T-helper 2 cell treated with Interferon-gamma antibody and Interleukin-4, amounts not matched to agents 5 μg/mL and 100 μg/mL, for 36 hours (primary cell): Measurements from ENCODE around the gene ATXN1.

Source experiments
- DNase-seq: peaks from one replicate; pipeline ENCODE4 v3.0.0; 2021; ENCODE audit warnings: low spot score
- H3K27ac Mint-ChIP-seq: one replicate; pipeline ENCODE4 v1.8.0; 2021; ENCODE audit warnings: mild to moderate bottlenecking, mixed read lengths
- H3K27me3 Mint-ChIP-seq: one replicate; pipeline ENCODE4 v1.8.0; 2021; ENCODE audit warnings: low read depth, mixed read lengths
- H3K36me3 Mint-ChIP-seq: one replicate; pipeline ENCODE4 v1.8.0; 2021; ENCODE audit warnings: low read depth, mixed read lengths
- H3K4me1 Mint-ChIP-seq: one replicate; pipeline ENCODE4 v1.8.0; 2021; ENCODE audit warnings: low read depth, mixed read lengths
- H3K4me3 Mint-ChIP-seq: one replicate; pipeline ENCODE4 v1.8.0; 2022; ENCODE audit warnings: mild to moderate bottlenecking, moderate library complexity, mixed read lengths
- H3K9me3 Mint-ChIP-seq: one replicate; pipeline ENCODE4 v1.8.0; 2021; ENCODE audit warnings: mixed read lengths

ATXN1 gene

DNA sequence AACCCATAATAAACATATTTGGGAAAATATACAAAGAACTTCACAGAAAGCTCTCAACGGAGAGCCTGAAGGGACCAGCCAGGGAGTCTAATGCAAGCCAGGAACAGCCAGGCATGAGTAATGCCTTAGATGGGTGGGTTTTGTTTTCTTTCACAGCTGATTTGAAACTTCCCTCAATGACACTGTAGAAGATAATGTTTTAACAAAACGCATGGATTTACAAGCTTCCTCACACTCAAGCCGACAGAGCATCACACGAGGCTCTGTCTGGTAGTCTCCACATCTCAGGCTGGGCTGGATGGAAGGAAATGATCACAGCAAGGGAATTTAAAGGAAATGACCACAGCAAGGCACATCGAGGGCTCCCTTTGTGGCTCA lies 409.0 kb downstream of the ATXN1 start:
- no peaks in the 10 kb centered on the region for H3K9me3 Mint-ChIP-seq
- DNase-seq = no peak
- peaks cover 7% of the 10 kb centered on the region for H3K4me1 Mint-ChIP-seq
- peaks cover 3% of the 10 kb centered on the region for H3K36me3 Mint-ChIP-seq
- no peak overlapping the region for H3K27ac Mint-ChIP-seq
- no peak overlapping the region for H3K4me3 Mint-ChIP-seq
- no peaks in the 10 kb centered on the region for H3K27me3 Mint-ChIP-seq

- no peak for DNase-seq
- Mint-ChIP-seq H3K27ac (no peak overlapping the region), H3K36me3 (no peaks in the 10 kb centered on the region), H3K4me3 (no peak overlapping the region), H3K27me3 (no peaks in the 10 kb centered on the region), H3K4me1 (no peaks in the 10 kb centered on the region), H3K9me3 (no peaks in the 10 kb centered on the region)
These were observed 411.7 kb downstream of the ATXN1 start for GRCh38 chr6:16349544-16349943.

DNA sequence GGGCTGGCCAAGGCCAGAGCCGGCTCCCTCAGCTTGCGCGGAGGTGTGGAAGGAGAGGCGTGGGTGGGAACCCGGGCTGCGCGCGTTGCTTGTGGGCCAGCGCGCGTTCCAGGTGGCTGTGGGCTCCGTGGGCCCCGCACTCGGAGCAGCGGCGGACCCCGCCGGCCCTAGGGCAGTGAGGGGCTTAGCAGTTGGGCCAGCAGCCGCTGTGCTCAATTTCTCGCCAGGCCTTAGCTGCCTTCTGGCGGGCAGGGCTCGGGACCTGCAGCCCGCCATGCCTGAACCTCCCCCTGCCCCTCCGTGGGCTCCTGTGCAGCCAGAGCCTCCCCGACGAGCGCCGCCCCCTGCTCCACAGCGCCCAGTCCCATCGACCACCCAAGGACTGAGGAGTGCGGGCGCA lies 414.4 kb downstream of the ATXN1 start:
- H3K27me3 Mint-ChIP-seq = no peaks in the 10 kb centered on the region
- no peaks in the 10 kb centered on the region for H3K9me3 Mint-ChIP-seq
- no peak overlapping the region for H3K27ac Mint-ChIP-seq
- DNase-seq = no peak
- peaks cover 3% of the 10 kb centered on the region for H3K4me1 Mint-ChIP-seq
- H3K4me3 Mint-ChIP-seq = no peak overlapping the region
- peaks cover 1% of the 10 kb centered on the region for H3K36me3 Mint-ChIP-seq

GRCh38 chr6:16345449-16346330 lies 415.6 kb downstream of the ATXN1 start:
- Mint-ChIP-seq H3K9me3 (no peaks in the 10 kb centered on the region), H3K27ac (no peak overlapping the region), H3K36me3 (peaks cover 5% of the 10 kb centered on the region), H3K27me3 (no peaks in the 10 kb centered on the region), H3K4me1 (peaks cover 3% of the 10 kb centered on the region), H3K4me3 (no peak overlapping the region)
- DNase-seq = no peak

DNA sequence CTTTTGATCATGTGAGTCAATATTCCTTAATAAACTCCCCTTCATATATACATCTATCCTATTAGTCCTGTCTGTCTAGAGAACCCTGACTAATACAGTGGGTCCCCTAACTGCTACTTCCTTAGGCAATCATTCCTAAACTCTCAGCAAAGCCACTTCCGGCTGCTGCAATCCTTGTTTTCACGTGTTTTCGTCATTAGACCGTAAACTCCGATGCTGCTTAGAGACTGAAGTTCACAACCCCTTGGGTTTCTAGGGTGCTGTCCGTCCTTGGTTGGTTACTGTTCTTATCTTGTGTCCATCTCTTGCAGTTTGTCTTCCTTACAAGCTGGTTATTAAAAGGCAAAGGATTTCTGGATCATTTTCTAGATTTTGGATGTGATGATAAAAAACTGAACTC lies 416.5 kb downstream of the ATXN1 start:
- DNase-seq = no peak
- Mint-ChIP-seq H3K27me3 (no peaks in the 10 kb centered on the region), H3K27ac (no peak overlapping the region), H3K4me1 (peaks cover 3% of the 10 kb centered on the region), H3K4me3 (no peak overlapping the region), H3K9me3 (no peaks in the 10 kb centered on the region), H3K36me3 (peaks cover 5% of the 10 kb centered on the region)

DNA sequence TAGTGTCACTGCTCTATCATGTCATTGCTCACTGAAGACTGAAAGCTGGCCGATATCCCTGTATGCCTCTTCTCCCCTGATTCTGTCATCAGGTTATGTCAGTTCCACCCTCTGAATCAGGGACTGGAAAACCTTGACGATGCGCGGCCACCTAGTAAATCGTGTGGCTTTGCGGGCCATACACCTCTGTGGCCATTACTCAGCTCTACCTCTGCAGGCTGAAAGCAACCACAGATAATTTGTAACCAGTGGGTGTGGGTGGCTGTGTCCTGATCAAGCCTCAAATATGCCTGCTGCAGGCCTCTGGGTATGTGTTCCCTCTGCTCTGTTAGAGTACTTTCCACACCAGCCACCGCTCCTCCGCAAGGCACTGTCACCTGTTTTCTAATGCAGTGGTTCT lies 417.7 kb downstream of the ATXN1 start:
- no peaks in the 10 kb centered on the region for H3K27me3 Mint-ChIP-seq
- no peak overlapping the region for H3K27ac Mint-ChIP-seq
- H3K9me3 Mint-ChIP-seq = no peaks in the 10 kb centered on the region
- peaks cover 5% of the 10 kb centered on the region for H3K36me3 Mint-ChIP-seq
- no peak for DNase-seq
- H3K4me1 Mint-ChIP-seq = peaks cover 4% of the 10 kb centered on the region
- no peak overlapping the region for H3K4me3 Mint-ChIP-seq

DNA sequence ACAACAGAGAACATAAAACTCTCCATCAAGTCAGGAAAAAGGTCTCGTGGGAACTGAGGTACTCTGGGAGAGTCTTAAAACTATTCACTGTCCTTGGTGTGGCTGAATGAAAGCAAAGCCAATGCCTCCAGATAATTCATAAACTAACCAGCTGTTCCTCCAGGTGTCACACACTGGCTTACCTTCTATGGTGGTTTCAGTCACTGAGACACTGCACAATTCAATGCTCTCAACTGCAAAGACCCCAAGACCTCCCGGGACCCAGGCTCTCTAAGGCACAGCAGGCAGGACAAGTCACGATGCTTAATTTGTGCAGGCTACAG lies 422.0 kb downstream of the ATXN1 start:
- DNase-seq = no peak
- H3K36me3 Mint-ChIP-seq = peaks cover 8% of the 10 kb centered on the region
- H3K4me3 Mint-ChIP-seq = no peak overlapping the region
- H3K9me3 Mint-ChIP-seq = no peaks in the 10 kb centered on the region
- H3K4me1 Mint-ChIP-seq = peaks cover 6% of the 10 kb centered on the region
- no peaks in the 10 kb centered on the region for H3K27me3 Mint-ChIP-seq
- no peak overlapping the region for H3K27ac Mint-ChIP-seq

DNA sequence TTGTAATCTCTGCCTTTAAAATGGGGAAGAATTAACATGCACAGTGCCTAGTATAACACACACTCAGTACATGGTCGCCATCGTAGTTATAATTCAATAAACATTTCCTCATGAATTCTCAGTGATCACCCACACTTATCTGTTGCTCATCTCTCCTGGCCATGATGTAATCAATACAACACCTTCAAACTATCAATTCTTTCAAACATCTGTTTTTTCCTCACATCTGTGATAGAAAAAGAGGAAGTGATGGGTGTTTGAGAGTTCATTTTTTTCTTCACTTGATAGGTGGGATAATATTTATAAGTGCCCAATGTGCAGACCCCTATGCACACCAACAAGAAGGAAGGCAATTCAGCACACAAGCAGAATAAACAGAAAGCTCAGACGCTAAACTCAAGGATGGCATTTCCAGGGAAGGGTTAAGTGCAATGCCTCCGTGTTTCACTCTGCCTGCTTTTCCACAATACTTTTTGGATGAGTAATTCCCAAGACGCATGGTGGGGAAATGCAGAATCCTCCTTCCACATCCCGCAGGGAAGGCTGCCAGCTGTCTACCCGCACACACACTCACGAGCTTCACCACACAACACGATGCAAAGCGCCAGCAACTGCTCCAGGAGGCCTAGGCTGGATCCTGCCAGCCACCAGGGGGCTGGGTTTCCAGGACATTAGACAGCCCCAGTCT lies 422.5 kb downstream of the ATXN1 start:
- Mint-ChIP-seq H3K9me3 (no peaks in the 10 kb centered on the region), H3K27me3 (no peaks in the 10 kb centered on the region), H3K4me1 (peaks cover 6% of the 10 kb centered on the region), H3K27ac (no peak overlapping the region), H3K36me3 (peaks cover 7% of the 10 kb centered on the region), H3K4me3 (no peak overlapping the region)
- no peak for DNase-seq

- no peak for DNase-seq
- H3K4me1 Mint-ChIP-seq = peaks cover 10% of the 10 kb centered on the region
- H3K36me3 Mint-ChIP-seq = peaks cover 7% of the 10 kb centered on the region
- no peak overlapping the region for H3K4me3 Mint-ChIP-seq
- no peaks in the 10 kb centered on the region for H3K27me3 Mint-ChIP-seq
- H3K27ac Mint-ChIP-seq = no peak overlapping the region
- no peaks in the 10 kb centered on the region for H3K9me3 Mint-ChIP-seq
These were observed 423.8 kb downstream of the ATXN1 start for GRCh38 chr6:16337295-16337975.

- H3K27me3 Mint-ChIP-seq = no peaks in the 10 kb centered on the region
- peaks cover 7% of the 10 kb centered on the region for H3K36me3 Mint-ChIP-seq
- DNase-seq = no peak
- no peaks in the 10 kb centered on the region for H3K9me3 Mint-ChIP-seq
- H3K4me3 Mint-ChIP-seq = no peak overlapping the region
- H3K27ac Mint-ChIP-seq = no peak overlapping the region
- H3K4me1 Mint-ChIP-seq = peaks cover 10% of the 10 kb centered on the region
These were observed 424.4 kb downstream of the ATXN1 start for GRCh38 chr6:16336911-16337294.

DNA sequence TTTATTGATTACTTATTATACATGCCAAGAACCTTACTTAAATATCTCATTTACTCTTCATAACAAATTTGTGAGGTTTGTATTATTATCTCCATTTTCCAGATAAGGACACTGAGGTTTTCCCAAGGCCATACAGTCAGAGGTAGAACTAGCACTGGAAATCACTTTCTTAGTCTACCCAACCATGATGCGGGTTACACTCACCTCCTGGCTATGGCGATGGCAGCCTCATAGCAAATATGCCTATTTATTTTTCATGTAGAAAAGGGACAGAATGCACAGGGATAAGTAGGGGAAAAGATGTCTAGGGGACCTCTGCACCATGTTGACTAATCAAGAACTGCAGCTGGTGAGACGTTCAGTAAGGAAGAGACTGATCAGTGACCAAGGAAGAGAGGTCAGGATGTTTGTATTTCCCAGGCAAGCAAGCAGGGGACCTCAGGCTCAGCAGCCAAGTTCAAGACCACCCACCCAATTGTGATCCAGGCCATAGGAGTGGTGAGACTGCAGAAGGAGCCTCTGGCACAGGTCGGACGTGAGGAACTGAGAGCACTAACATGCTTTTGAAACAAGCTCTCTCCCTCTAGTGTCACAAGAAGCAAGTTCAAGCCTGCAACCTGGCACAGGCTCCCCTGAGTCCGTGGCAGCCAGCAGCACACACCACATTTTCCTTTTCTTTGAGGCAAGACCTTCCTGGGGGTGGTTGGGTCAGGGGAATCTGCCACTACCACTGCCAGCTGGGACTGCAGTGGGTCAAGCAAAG lies 425.0 kb downstream of the ATXN1 start:
- no peaks in the 10 kb centered on the region for H3K9me3 Mint-ChIP-seq
- no peak for DNase-seq
- H3K36me3 Mint-ChIP-seq = peaks cover 7% of the 10 kb centered on the region
- no peak overlapping the region for H3K27ac Mint-ChIP-seq
- H3K4me1 Mint-ChIP-seq = peaks cover 10% of the 10 kb centered on the region
- H3K27me3 Mint-ChIP-seq = no peaks in the 10 kb centered on the region
- H3K4me3 Mint-ChIP-seq = no peak overlapping the region

- Mint-ChIP-seq H3K27me3 (no peaks in the 10 kb centered on the region), H3K4me3 (no peak overlapping the region), H3K9me3 (no peaks in the 10 kb centered on the region), H3K36me3 (peaks cover 3% of the 10 kb centered on the region), H3K4me1 (peaks cover 10% of the 10 kb centered on the region), H3K27ac (no peak overlapping the region)
- DNase-seq = no peak
These were observed 426.1 kb downstream of the ATXN1 start for GRCh38 chr6:16335176-16335575.

GRCh38 chr6:16334671-16335070 lies 426.6 kb downstream of the ATXN1 start:
- no peaks in the 10 kb centered on the region for H3K9me3 Mint-ChIP-seq

DNA sequence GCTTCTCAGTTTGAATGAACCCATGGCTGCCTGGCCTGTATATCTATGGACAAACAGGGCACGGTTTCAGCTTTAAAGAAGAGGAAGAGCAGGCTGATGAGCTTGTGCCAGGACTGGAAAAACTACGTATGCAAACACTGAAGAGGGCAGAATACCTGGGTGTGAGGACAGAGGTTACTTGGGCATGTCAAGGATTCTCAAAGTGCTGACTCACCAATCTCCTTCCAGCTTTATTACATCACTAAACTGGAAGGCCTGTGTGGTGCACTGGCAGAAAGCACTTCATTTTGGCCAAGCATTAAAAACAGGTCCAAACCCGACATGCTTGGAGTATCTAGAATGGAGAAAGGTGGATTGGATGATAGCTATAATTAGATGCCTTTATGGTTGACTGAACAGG lies 427.7 kb downstream of the ATXN1 start:
- Mint-ChIP-seq H3K27me3 (no peaks in the 10 kb centered on the region), H3K9me3 (no peaks in the 10 kb centered on the region), H3K36me3 (peaks cover 3% of the 10 kb centered on the region), H3K27ac (no peak overlapping the region), H3K4me1 (peaks cover 8% of the 10 kb centered on the region), H3K4me3 (no peak overlapping the region)
- DNase-seq = no peak

More at GRCh38 chr6:16334671-16335070, 426.6 kb downstream of the ATXN1 start:
- H3K27ac Mint-ChIP-seq = no peak overlapping the region
- no peaks in the 10 kb centered on the region for H3K27me3 Mint-ChIP-seq
- peaks cover 10% of the 10 kb centered on the region for H3K4me1 Mint-ChIP-seq
- DNase-seq = no peak
- H3K36me3 Mint-ChIP-seq = peaks cover 3% of the 10 kb centered on the region
- H3K4me3 Mint-ChIP-seq = no peak overlapping the region
